HepG2 (cell line): ENCODE data around the gene CRKL. TPM values are rescaled to one million over a fixed set of nuclear protein-coding genes. Genes with fewer than 3 reads are reported as not detected.
A peak's percentile ranks its signal among the peaks of the same experiment; 100 is the strongest.

Source experiments
- AHDC1 ChIP-seq: sonication (generic); formaldehyde crosslinking; IDR thresholded peaks from 2 replicates; pipeline ENCODE4 v1.5.1; 2020; ENCODE audit warnings: mild to moderate bottlenecking, missing genetic modification reagents, borderline replicate concordance
- CREM ChIP-seq, 2 experiments: sonication (generic) in 1 of 2; formaldehyde crosslinking in 1 of 2; IDR thresholded peaks; 2 replicates each; pipeline versions ENCODE4 v1.4.0 to v1.6.1; 2016 to 2020; ENCODE audit warnings: antibody characterized with exemption in 1 of 2, mild to moderate bottlenecking in 1 of 2, missing genetic modification reagents in 1 of 2
- DNMT3B ChIP-seq: conservative IDR thresholded peaks from 2 replicates; pipeline ENCODE4 v1.6.1; 2016; ENCODE audit warnings: missing biosample characterization, control low read depth
- ELF3 ChIP-seq: IDR thresholded peaks from 2 replicates; pipeline ENCODE4 v1.6.1; 2016; ENCODE audit warnings: missing genetic modification reagents, missing compliant biosample characterization
- HNRNPK ChIP-seq: fragments of 200-400 bp; formaldehyde crosslinking; IDR thresholded peaks from 2 replicates; pipeline ENCODE4 v1.6.1; 2018; ENCODE audit warnings: low read length, low read depth, moderate library complexity, mild to moderate bottlenecking; ENCODE audit not compliant: poor library complexity, severe bottlenecking
- MAFF ChIP-seq: IDR thresholded peaks from 2 replicates; pipeline ENCODE4 v1.6.1; 2011; ENCODE audit warnings: low read depth, low read length, improper control_type of control experiment
- MEF2D ChIP-seq: sonication (generic); formaldehyde crosslinking; IDR thresholded peaks from 2 replicates; pipeline ENCODE4 v1.5.1; 2020; ENCODE audit warnings: mild to moderate bottlenecking, missing genetic modification reagents
- NFYB ChIP-seq: sonication (generic); formaldehyde crosslinking; IDR thresholded peaks from 2 replicates; pipeline ENCODE4 v1.4.0; 2020; ENCODE audit warnings: missing genetic modification reagents
- SIX1 ChIP-seq: sonication (generic); formaldehyde crosslinking; IDR thresholded peaks from 2 replicates; pipeline ENCODE4 v1.4.0; 2020; ENCODE audit warnings: missing genetic modification reagents, borderline replicate concordance
- THYN1 ChIP-seq: sonication (generic); formaldehyde crosslinking; IDR thresholded peaks from 2 replicates; pipeline ENCODE4 v1.8.1; 2023; ENCODE audit warnings: low read depth, mild to moderate bottlenecking, moderate library complexity, missing genetic modification reagents, borderline replicate concordance
- ZFP41 ChIP-seq: sonication (generic); formaldehyde crosslinking; IDR thresholded peaks from 2 replicates; pipeline ENCODE4 v1.4.0; 2020; ENCODE audit warnings: mild to moderate bottlenecking, missing genetic modification reagents, borderline replicate concordance
- ZFP90 ChIP-seq: sonication (generic); formaldehyde crosslinking; IDR thresholded peaks from 2 replicates; pipeline ENCODE4 v1.8.0; 2022; ENCODE audit warnings: missing genetic modification reagents, mild to moderate bottlenecking, inconsistent platforms, borderline replicate concordance
- ZNF335 ChIP-seq: sonication (generic); formaldehyde crosslinking; IDR thresholded peaks from 2 replicates; pipeline ENCODE4 v1.4.0; 2020; ENCODE audit warnings: missing genetic modification reagents
- ZNF556 ChIP-seq: sonication (generic); formaldehyde crosslinking; IDR thresholded peaks from 2 replicates; pipeline ENCODE4 v1.4.0; 2020; ENCODE audit warnings: mild to moderate bottlenecking, missing genetic modification reagents, borderline replicate concordance
- polyA plus RNA-seq, 8 experiments: library from polyadenylated mRNA; depleted of rRNA in 3 of 8; stranded (reverse) in 7 of 8; unstranded in 1 of 8; fragments of >200 nt; fragmentation: Illumina TruSeq in 4 of 8; extraction: Trizol in 4 of 8; gene quantifications; 2 replicates each; pipeline versions ENCODE4 v1.2.1 to v1.2.3, GENCODE V29; 2011 to 2016; ENCODE audit warnings: low read depth in 4 of 8, missing spikeins in 1 of 8, mixed read lengths in 1 of 8; ENCODE audit not compliant: insufficient read depth in 1 of 8
- total RNA-seq, 5 experiments: library from RNA; depleted of rRNA; stranded (reverse); fragments of >200 nt; fragmentation: Illumina TruSeq; extraction: Trizol; gene quantifications; 2 replicates each; pipeline ENCODE4 v1.2.3, GENCODE V29; 2016; ENCODE audit warnings: low read depth in 1 of 5
- TF ChIP-seq, protein P1 (sequence below): IDR thresholded peaks from 2 replicates; pipeline ENCODE4 v1.6.1; 2018; ENCODE audit warnings: missing genetic modification reagents, mild to moderate bottlenecking, missing compliant biosample characterization
- TF ChIP-seq, protein P2 (sequence below): sonication (generic); formaldehyde crosslinking; IDR thresholded peaks from 2 replicates; pipeline ENCODE4 v1.9.0; 2022; ENCODE audit warnings: missing genetic modification reagents, mild to moderate bottlenecking, borderline replicate concordance

The CRKL gene
- total and polyA plus RNA-seq, 2 of the 13 experiments (the other 11 are each of a cell fraction or from before 2014, with no cell fraction given) = 37.4 to 60.6 TPM

DNA sequence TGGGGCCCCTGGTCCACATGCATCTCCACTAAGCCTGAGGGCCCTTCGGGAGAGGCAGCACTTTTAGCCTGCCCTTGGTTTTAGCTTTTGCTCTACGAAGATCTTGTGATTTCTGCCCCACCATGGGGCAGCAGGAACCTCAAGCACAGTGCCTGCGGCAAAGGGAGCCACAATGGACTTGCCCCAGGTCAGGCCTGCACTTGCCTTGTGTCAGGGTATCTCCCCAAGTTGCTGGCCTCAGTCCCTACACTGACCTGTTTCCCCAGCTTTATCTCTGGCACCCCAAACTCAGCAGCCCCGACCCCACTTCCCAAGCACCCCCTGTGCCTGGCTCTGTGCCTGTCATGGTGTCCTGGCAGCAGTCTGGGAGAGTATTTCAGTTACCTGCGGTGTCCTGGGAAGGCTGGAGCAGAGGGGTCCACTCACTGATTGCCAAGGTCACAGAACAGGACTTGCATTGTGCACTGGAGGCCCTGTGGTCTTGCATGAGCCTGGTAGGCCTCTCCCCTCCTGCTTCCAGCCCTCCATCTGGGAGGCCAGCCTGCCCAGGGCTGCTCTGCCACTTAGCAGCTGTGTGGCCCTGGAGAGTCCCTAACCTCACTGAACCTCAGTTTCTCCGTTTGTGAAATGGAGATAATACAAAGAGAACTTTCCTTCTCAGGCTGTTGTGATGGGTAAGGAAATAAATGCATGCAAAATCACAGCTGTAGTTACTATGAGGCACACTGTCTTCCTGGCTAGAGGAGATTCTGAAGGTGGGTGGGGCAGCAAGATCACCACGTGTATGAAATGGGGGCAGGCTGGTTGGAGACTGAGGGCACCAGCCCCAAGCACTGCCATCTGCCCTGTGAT is 46.2 kb downstream of the CRKL start (continued):
- TF ChIP-seq CREM (IDR thresholded peaks at IDR 0.05) (no peak), CREM (CRISPR knock-in tag; IDR thresholded peaks at IDR 0.05) (no peak), AHDC1 (CRISPR knock-in tag) (0 out of 2 replicates have a peak, but pooled peaks have one; percentile 39), HNRNPK (no peak), MEF2D (CRISPR knock-in tag) (no peak), MAFF (no peak), ZFP41 (no peak), DNMT3B (CRISPR knock-in tag) (0 out of 2 replicates have a peak, but pooled peaks have one; percentile 70), THYN1 (CRISPR knock-in tag) (no peak), ZNF556 (CRISPR knock-in tag) (no peak), SIX1 (CRISPR knock-in tag) (no peak), ZFP90 (CRISPR knock-in tag) (no peak; the same call in 1 of the 2 replicates), ZNF335 (CRISPR knock-in tag) (no peak), ELF3 (CRISPR knock-in tag) (no peak), NFYB (no peak)
- TF ChIP-seq, protein P1, sequence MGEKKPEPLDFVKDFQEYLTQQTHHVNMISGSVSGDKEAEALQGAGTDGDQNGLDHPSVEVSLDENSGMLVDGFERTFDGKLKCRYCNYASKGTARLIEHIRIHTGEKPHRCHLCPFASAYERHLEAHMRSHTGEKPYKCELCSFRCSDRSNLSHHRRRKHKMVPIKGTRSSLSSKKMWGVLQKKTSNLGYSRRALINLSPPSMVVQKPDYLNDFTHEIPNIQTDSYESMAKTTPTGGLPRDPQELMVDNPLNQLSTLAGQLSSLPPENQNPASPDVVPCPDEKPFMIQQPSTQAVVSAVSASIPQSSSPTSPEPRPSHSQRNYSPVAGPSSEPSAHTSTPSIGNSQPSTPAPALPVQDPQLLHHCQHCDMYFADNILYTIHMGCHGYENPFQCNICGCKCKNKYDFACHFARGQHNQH (CRISPR knock-in tag) = 0 out of 2 replicates have a peak, but pooled peaks have one; percentile 30
- TF ChIP-seq, protein P2, sequence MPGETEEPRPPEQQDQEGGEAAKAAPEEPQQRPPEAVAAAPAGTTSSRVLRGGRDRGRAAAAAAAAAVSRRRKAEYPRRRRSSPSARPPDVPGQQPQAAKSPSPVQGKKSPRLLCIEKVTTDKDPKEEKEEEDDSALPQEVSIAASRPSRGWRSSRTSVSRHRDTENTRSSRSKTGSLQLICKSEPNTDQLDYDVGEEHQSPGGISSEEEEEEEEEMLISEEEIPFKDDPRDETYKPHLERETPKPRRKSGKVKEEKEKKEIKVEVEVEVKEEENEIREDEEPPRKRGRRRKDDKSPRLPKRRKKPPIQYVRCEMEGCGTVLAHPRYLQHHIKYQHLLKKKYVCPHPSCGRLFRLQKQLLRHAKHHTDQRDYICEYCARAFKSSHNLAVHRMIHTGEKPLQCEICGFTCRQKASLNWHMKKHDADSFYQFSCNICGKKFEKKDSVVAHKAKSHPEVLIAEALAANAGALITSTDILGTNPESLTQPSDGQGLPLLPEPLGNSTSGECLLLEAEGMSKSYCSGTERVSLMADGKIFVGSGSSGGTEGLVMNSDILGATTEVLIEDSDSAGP (CRISPR knock-in tag) = no peak
